Bone marrow (tissue), 2 donors: ENCODE data around the gene HSFX1.
"Not testable (repeated sequence)": the region's sequence is repeated elsewhere in the genome, so short reads cannot be mapped to it uniquely, and the experiment has no call there.

Experiments
- DNase-seq, 2 donors: peaks; one replicate each; lab custom pipeline; 2025; lab: John Stamatoyannopoulos, UW

Gene HSFX1

GRCh38 chrX:149773768-149774167, at the start of gene HSFX1:
TSS of gene HSFX1 (plus strand) at chrX:149774068. CDS start at chrX:149774682, 614 bp downstream.
- DNase-seq = not testable (repeated sequence)

- DNase-seq = not testable (repeated sequence)
These were observed 46.6 kb upstream of the HSFX1 start for GRCh38 chrX:149727308-149727707.

GRCh38 chrX:149742269-149742668, 31.6 kb upstream of the HSFX1 start:
- not testable (repeated sequence) for DNase-seq

- DNase-seq = not testable (repeated sequence)
These were observed 27.4 kb upstream of the HSFX1 start for GRCh38 chrX:149746390-149747007.

GRCh38 chrX:149757206-149758067, 16.4 kb upstream of the HSFX1 start:
- no peak for DNase-seq

GRCh38 chrX:149758068-149758714, 15.7 kb upstream of the HSFX1 start:
- no peak for DNase-seq

- not testable (repeated sequence) for DNase-seq
These were observed 15.2 kb upstream of the HSFX1 start for GRCh38 chrX:149758715-149759078.

- DNase-seq = no peak
These were observed 14.0 kb upstream of the HSFX1 start for GRCh38 chrX:149759824-149760223.

GRCh38 chrX:149760965-149761364, 12.9 kb upstream of the HSFX1 start:
- DNase-seq = no peak

- not testable (repeated sequence) for DNase-seq
These were observed 11.8 kb upstream of the HSFX1 start for GRCh38 chrX:149761858-149762674.

GRCh38 chrX:149762696-149763614, 10.9 kb upstream of the HSFX1 start:
- DNase-seq = no peak

GRCh38 chrX:149770344-149770743, 3.5 kb upstream of the HSFX1 start:
- not testable (repeated sequence) for DNase-seq

- DNase-seq = not testable (repeated sequence)
These were observed 842 bp upstream of the HSFX1 start for GRCh38 chrX:149773026-149773425.

GRCh38 chrX:149777999-149778398, 4.1 kb downstream of the HSFX1 start:
- not testable (repeated sequence) for DNase-seq

- not testable (repeated sequence) for DNase-seq
These were observed 7.9 kb downstream of the HSFX1 start, which contains the start of gene MAGEA9 for GRCh38 chrX:149781727-149782126. TSS of gene MAGEA9 (plus strand) at chrX:149781930. CDS start at chrX:149786211, 4,281 bp downstream.

- DNase-seq = not testable (repeated sequence)
These were observed 21.7 kb downstream of the HSFX1 start for GRCh38 chrX:149795531-149795930.

GRCh38 chrX:149799095-149799714, 25.3 kb downstream of the HSFX1 start:
- DNase-seq = no peak

- no peak for DNase-seq
These were observed 26.1 kb downstream of the HSFX1 start for GRCh38 chrX:149799938-149800337.

- DNase-seq = no peak
These were observed 29.7 kb downstream of the HSFX1 start for GRCh38 chrX:149803458-149804062.

GRCh38 chrX:149804102-149804501, 30.2 kb downstream of the HSFX1 start:
- DNase-seq = no peak
